NCI-H2196 treated with DMSO at 0.1 percent for 48 hours (cell line): Measurements from ENCODE around the gene GRK1.
"Not testable (repeated sequence)": the region's sequence is repeated elsewhere in the genome, so short reads cannot be mapped to it uniquely, and the experiment has no call there.

Experiments used
- DNase-seq: peaks from one replicate; lab custom pipeline; 2025; ENCODE audit not compliant: unreplicated experiment; lab: John Stamatoyannopoulos, UW

The GRK1 gene

GRCh38 chr13:113742445-113743120 lies 75.6 kb downstream of the GRK1 start:
- DNase-seq = no peak

DNA sequence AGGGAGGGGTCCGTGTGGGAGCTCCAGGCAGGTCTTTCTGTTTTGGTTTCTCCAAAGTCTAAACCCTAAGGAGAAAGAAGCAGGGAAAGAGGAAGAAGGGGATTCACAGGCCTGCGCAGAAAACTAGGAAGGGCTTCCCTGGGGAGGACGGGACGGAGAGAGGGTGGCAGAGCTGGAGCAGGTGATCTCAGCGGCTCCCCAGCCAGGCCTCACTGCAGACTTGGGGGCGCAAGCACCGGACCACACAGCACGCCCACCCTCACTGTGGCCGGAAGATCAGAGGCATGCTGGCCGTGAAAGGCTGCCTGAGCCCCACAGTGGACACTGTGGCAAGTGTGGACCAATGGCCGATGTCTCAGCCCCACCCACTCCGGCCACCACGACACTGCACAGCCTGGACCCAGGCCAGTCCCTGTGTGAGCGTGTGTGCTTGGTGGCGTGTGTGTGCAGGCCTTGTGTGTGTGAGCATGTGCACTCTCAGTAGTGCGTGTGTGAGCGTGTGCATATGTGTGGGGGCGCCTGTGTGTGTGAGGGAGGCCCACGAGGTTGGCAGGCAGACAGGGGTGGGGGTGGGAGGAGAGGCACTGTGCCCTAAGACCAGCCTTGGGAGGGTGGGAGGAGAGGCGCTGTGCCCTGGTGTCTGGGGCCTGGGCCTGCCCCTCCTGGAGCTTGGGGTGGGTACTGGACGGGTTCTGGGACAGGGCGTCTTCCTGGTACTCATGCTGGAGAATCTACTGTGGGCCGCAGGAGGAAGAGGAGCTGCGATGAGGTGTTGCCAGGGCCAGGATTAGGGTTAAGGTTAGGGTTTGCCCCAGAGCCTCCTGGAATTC lies 76.6 kb downstream of the GRK1 start:
- DNase-seq = no peak

DNA sequence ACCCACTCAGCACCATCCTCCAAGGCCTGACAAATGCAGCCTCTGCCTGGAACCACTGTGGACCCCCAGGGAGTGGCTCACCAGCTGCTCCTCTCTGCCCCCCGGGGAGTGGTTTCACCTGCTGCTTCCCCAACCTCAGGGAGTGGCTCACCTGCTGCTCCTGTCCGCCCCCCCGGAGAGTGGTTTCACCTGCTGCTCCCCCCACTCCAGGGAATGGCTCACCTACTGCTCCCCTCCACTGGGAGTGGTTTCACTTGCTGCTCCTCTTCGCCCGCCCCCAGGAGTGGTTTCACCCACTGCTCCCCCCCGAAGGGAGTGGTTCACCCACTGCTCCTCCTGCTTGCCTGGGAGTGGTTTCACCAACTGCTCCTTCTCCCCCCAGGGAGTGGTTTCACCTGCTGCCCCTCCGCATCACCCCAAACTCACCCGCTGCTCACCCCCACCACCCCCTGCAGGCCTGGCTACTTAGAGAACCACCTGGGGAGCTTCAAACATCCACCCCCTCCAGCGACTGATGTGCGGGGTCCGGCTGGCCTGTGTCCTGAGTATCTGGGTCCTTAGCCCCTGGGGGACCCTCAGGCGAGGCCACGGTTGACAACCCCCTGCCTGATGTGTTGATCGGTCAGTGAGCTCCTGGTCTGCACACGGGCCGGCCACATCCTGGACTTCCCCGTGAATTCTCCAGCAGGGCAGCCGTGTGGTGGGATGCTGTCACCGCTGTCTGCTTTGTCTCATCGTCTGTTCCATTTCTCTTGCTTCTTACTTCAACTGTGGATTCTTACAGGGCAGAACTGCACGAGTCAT lies 77.4 kb downstream of the GRK1 start:
- DNase-seq = peak; percentile 8

GRCh38 chr13:113745059-113745458 lies 78.0 kb downstream of the GRK1 start:
- no peak for DNase-seq

- DNase-seq = not testable (repeated sequence)
Measured at GRCh38 chr13:113745500-113746142, 78.6 kb downstream of the GRK1 start.

- DNase-seq = no peak
Measured at GRCh38 chr13:113746143-113746525, 79.1 kb downstream of the GRK1 start.

DNA sequence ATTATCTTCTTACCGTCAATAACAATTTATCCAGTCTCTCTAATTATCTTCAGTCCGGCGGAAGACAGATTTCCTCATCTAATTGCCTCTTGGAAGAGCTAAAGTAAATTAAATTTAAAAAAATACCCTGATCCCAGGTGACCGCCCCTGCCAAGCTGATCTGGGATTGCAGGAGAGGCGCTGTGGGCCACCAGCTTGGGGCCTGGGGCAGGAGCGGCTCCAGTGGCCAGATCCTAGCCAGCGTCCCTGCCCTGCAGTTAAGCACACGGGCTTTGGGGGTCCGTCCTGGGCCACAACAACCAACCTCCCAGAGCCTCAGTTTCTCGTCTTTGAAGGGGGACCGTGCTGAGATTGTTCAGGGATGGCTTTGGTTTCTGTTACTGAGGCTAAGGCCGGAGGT lies 79.7 kb downstream of the GRK1 start:
- no peak for DNase-seq

- DNase-seq = no peak
Measured at GRCh38 chr13:113747291-113747833, 80.3 kb downstream of the GRK1 start.

- no peak for DNase-seq
Measured at GRCh38 chr13:113748101-113748861, 81.3 kb downstream of the GRK1 start.

DNA sequence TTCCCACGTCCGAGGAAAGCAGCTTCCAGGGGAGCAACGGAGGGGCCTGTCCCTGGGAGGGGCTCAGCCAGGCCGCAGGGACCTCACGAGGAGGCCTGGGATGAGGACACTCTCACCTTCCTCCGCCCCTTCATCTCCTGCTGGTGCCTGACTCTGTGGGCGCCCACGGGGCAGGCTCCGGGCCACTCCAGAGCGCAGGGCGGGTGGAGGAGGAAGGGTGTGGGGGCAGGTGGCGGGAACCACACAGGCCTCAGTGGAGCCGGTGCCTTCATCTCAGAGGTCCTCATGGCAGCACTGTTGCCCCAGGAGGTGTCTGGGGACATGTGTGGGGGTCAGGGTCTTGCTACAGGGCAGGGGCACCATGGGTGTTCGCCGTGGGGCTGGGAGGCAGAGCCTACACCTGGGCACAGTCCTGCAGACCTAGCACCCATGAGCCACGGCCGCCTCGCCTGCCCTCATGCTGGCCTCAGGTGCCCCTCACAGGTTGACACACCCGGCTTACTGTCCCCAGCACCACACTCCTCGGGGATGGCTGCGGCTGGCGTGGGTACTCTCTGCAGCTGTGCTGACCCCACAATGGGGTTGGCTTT lies 81.9 kb downstream of the GRK1 start:
- DNase-seq = no peak

DNA sequence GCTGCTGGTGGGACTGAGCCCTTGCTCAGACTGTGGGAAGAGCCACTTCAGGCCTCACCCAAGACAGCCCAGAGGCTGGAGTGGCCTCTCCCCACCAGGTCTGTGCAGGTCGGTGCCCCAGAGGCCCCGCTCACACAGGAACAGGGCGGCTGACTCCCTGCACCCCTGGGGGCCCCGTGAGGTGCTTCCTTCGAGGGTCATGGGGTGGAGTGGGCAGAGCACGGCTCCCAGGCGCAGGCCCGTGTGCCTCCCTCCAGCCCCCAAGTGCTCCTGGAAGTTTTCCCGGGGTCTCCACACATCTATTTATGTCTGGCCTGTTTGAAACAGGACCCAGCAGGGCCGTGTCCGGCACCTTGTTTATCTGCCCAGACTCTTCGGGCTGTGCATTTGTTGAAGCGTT lies 82.5 kb downstream of the GRK1 start:
- DNase-seq = no peak

DNA sequence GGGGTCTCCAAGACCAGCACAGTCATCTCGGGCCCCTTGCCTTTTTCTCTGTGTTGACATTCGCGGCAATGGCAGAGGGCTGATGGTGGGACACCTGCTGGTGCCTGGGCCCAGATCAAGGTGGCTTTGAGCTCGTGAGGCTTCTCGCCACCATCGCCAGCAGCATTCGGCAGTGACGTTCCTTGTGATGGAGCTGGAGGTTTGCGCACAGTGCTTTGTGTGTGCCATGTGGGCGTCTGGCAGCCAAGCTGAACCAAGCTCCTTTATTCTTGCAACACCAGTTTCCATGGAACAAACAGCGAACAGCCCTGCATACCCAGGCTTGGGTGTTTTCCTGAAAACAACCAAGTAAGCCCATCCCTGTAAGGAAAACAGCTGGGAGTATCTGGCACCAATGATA lies 82.9 kb downstream of the GRK1 start:
- DNase-seq = no peak

DNA sequence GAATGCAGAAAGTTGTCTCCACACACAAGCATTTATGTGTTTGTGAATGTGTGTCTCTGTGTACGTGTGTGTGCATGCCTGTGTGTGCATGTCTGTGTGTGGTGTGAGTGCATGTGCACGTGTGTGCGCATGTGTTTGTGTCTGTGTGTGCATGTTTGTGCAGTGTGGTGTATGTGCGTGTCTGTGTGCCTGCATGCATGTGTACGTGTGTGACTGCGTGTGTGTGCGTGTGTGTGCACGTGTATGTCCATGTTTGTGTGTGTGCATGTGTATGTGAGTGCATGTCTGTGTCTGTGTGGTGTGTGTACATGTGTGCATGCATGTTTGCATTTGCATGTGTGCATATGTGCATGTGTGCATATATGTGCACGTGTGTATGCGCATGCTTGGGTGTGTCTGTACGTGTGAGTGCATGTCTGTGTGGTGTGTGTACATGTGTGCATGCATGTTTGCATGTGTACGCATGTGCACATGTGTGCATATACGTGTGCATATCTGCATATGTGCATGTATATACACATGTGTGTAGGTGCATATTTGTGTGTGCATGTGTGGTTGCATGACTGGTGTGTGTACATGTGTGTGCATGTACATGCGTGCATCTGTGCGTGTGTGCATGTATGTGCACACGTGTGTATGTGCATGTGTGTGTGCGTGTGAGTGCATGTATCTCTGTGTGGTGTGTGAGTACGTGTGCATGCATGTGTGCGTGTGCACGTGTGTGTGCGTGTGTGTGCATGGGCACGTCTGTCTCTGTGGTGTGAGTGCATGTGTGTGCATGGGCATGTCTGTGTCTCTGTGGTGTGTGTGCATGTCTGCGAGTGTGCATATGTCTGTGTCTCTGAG lies 83.8 kb downstream of the GRK1 start:
- DNase-seq = no peak

DNA sequence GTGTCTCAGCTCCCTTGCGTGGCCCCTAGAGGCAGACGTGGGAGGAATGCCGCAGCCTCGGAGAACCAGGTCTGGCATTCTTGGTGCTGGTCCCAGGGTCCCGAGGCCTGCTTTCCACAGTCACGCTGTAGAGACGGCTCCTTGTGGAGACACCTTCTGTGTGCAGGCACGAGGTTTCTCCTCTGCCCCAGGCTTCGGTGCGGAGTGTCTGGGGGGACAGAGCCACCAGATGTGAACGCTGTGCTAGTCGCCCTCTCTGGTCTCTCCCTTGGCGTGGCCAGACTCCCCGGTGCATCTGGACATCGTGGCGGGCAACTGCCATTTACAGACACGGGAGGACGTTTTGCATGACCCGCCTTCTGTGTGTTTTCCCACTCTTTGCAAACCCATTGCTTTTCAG lies 84.5 kb downstream of the GRK1 start:
- DNase-seq = no peak

- not testable (repeated sequence) for DNase-seq
Measured at GRCh38 chr13:113752211-113752986, 85.4 kb downstream of the GRK1 start.

DNA sequence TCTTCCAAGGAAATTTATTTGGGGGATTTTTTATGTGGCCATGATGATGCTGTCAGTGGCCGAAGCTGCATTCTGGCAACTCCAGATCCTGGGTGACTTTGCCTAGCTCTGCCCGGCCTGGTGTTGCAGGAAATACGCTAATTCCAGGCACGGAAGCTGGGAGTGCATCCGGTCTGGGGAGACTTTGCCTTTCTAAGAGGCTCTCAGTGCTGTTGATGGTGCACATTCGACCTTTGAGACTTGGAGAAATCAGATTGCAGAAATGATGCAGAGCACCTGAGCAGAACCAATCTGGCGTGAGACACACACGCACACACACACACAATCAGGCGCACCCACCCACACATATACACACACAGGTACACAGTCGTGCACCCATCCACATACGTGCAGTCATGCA lies 86.2 kb downstream of the GRK1 start:
- DNase-seq = no peak

- no peak for DNase-seq
Measured at GRCh38 chr13:113754242-113754641, 87.2 kb downstream of the GRK1 start.

DNA sequence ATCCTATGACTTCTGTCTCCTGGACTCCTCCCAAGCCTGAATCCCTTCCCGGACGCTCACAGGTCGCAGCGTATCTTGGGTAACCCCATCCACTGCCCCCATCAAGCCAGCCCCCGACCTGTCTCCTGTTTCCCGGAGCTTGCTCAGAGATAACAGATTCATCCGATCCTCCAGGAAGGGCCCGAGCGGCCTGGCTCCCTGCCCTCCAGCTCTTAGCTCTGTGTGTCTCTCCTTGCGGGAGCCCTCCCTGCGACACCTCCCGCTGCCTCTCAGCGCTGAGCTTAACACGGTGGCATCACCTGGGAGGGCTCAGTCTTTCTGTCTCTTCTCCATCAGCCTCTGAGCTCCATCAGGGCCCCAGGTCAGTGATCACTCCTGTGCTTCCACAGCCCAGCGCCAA lies 87.7 kb downstream of the GRK1 start:
- DNase-seq = no peak
